GM23338 (cell line): ENCODE measurements around the gene XKR7. TPM values are rescaled to one million over a fixed set of nuclear protein-coding genes. Genes with fewer than 3 reads are reported as not detected.

ENCODE experiments used
- ATAC-seq: fragments of 200-7000 bp; cut with Tn5 transposase; 3 replicates; pipeline ENCODE4 v1.9.1; 2020
- DNase-seq: peaks from one replicate; pipeline ENCODE4 v3.0.0-alpha.2; 2015; ENCODE audit warnings: low spot score
- H2AFZ ChIP-seq: fragments of 200-600 bp; sonication (generic); 2 replicates; pipeline ENCODE4 v1.8.0; 2016; ENCODE audit warnings: antibody characterized with exemption, mild to moderate bottlenecking, moderate library complexity
- H3F3A ChIP-seq: fragments of 200-600 bp; sonication (generic); replicated peaks from 2 replicates; pipeline ENCODE4 v1.8.0; 2017; ENCODE audit warnings: antibody characterized with exemption, mixed run types, low read depth
- H3K27ac ChIP-seq: fragments of 200-600 bp; sonication (generic); 2 replicates; pipeline ENCODE4 v1.6.1; 2016; ENCODE audit warnings: low read depth
- H3K27me3 ChIP-seq: fragments of 200-600 bp; sonication (generic); 2 replicates; pipeline ENCODE4 v1.8.0; 2016; ENCODE audit warnings: mild to moderate bottlenecking, mixed run types, moderate library complexity; ENCODE audit not compliant: insufficient read depth
- H3K36me3 ChIP-seq: fragments of 200-600 bp; sonication (generic); 2 replicates; pipeline ENCODE4 v1.8.0; 2016; ENCODE audit warnings: mild to moderate bottlenecking; ENCODE audit not compliant: insufficient read depth
- H3K4me1 ChIP-seq: fragments of 200-600 bp; sonication (generic); 2 replicates; pipeline ENCODE4 v1.8.0; 2016; ENCODE audit warnings: mild to moderate bottlenecking, moderate library complexity; ENCODE audit not compliant: insufficient read depth
- H3K4me2 ChIP-seq: fragments of 200-600 bp; sonication (generic); 2 replicates; pipeline ENCODE4 v1.7.1; 2017; ENCODE audit warnings: mixed run types
- H3K4me3 ChIP-seq: fragments of 200-600 bp; sonication (generic); 2 replicates; pipeline ENCODE4 v1.6.1; 2016; ENCODE audit warnings: mixed run types
- H3K79me2 ChIP-seq: fragments of 200-600 bp; sonication (generic); replicated peaks from 2 replicates; pipeline ENCODE4 v1.8.0; 2017; ENCODE audit warnings: mild to moderate bottlenecking; ENCODE audit not compliant: insufficient read depth
- H3K9me2 ChIP-seq: fragments of 200-600 bp; sonication (generic); 2 replicates; pipeline ENCODE4 v1.8.0; 2017; ENCODE audit not compliant: insufficient read depth
- H4K20me1 ChIP-seq: fragments of 200-600 bp; sonication (generic); replicated peaks from 2 replicates; pipeline ENCODE4 v1.8.0; 2017; ENCODE audit warnings: mild to moderate bottlenecking; ENCODE audit not compliant: insufficient read depth
- H3K27ac Mint-ChIP-seq: 2 replicates; pipeline ENCODE4 v1.8.0; 2020; ENCODE audit warnings: inconsistent platforms, mild to moderate bottlenecking, moderate library complexity, mixed read lengths
- H3K27me3 Mint-ChIP-seq: 3 replicates; pipeline ENCODE4 v1.8.0; 2022; ENCODE audit warnings: low read depth, mild to moderate bottlenecking, moderate library complexity, mixed read lengths, inconsistent platforms; ENCODE audit not compliant: insufficient read depth, poor library complexity
- H3K36me3 Mint-ChIP-seq: 3 replicates; pipeline ENCODE4 v1.8.0; 2021; ENCODE audit warnings: low read depth, mild to moderate bottlenecking, inconsistent platforms, moderate library complexity, mixed read lengths
- H3K4me1 Mint-ChIP-seq: 3 replicates; pipeline ENCODE4 v1.8.0; 2020; ENCODE audit warnings: mild to moderate bottlenecking, inconsistent platforms, mixed read lengths
- H3K4me3 Mint-ChIP-seq: 3 replicates; pipeline ENCODE4 v1.8.0; 2021; ENCODE audit warnings: moderate library complexity, mild to moderate bottlenecking, inconsistent platforms, mixed read lengths
- H3K9me3 Mint-ChIP-seq: 3 replicates; pipeline ENCODE4 v1.8.0; 2020; ENCODE audit warnings: moderate library complexity, mild to moderate bottlenecking, inconsistent platforms, mixed read lengths
- CREB1 ChIP-seq: fragments of 250-450 bp; sonication (Bioruptor Pico); IDR thresholded peaks from 2 replicates; pipeline ENCODE4 v1.5.0; 2020; ENCODE audit warnings: low read depth, mild to moderate bottlenecking, moderate library complexity
- EZH2 ChIP-seq: fragments of 200-600 bp; sonication (generic); IDR thresholded peaks from one replicate; pipeline ENCODE4 v1.8.0; 2017; ENCODE audit warnings: antibody characterized with exemption, mild to moderate bottlenecking, low read depth; ENCODE audit not compliant: unreplicated experiment
- EZH2phosphoT487 ChIP-seq: fragments of 200-600 bp; sonication (generic); IDR thresholded peaks from one replicate; pipeline ENCODE4 v1.8.1; 2018; ENCODE audit warnings: antibody characterized with exemption; ENCODE audit not compliant: unreplicated experiment
- JUNB ChIP-seq: IDR thresholded peaks from one replicate; pipeline ENCODE4 v1.6.1; 2016; ENCODE audit warnings: antibody characterized with exemption; ENCODE audit not compliant: unreplicated experiment
- NANOG ChIP-seq: IDR thresholded peaks from 2 replicates; pipeline ENCODE4 v1.6.1; 2016; ENCODE audit warnings: antibody characterized with exemption, borderline replicate concordance
- POLR2AphosphoS5 ChIP-seq: IDR thresholded peaks from 2 replicates; pipeline ENCODE4 v1.6.1; 2016; ENCODE audit warnings: antibody characterized with exemption, low read depth
- STAT1 ChIP-seq: IDR thresholded peaks from one replicate; pipeline ENCODE4 v1.6.1; 2016; ENCODE audit warnings: antibody characterized with exemption; ENCODE audit not compliant: unreplicated experiment
- long read RNA-seq: library from polyadenylated mRNA; unstranded; transcript quantifications from one replicate; pipeline ENCODE4 v2.0.0, GENCODE V29; 2020; ENCODE audit not compliant: unreplicated experiment
- polyA plus RNA-seq: library from polyadenylated mRNA; unstranded; fragments of >200 nt; fragmentation: Nextera tagmentation; extraction: Ambion mirVana; gene quantifications from 2 replicates; pipeline ENCODE4 v1.2.1, GENCODE V29; 2016
- total RNA-seq: library from RNA; depleted of rRNA; stranded (reverse); fragments of >200 nt; shearing (Covaris generic); gene quantifications from 2 replicates; pipeline ENCODE4 v1.2.3, GENCODE V29; 2014; rRNA removed
- TF ChIP-seq, protein P1 (sequence below): IDR thresholded peaks from 2 replicates; pipeline ENCODE4 v1.6.1; 2016; ENCODE audit warnings: antibody characterized with exemption
- TF ChIP-seq, protein P2 (sequence below): IDR thresholded peaks from one replicate; pipeline ENCODE4 v1.6.1; 2018; ENCODE audit warnings: antibody characterized with exemption; ENCODE audit not compliant: unreplicated experiment
- TF ChIP-seq, protein P3 (sequence below), 2 experiments: fragments of 200-600 bp in 1 of 2; sonication (generic) in 1 of 2; conservative IDR thresholded peaks; 2 replicates each; pipeline versions ENCODE4 v1.5.1 to v1.6.1; 2016 to 2017; ENCODE audit warnings: antibody characterized with exemption in 2 of 2, low read depth in 2 of 2, mild to moderate bottlenecking in 2 of 2, moderate library complexity in 1 of 2

The XKR7 gene, protein sequence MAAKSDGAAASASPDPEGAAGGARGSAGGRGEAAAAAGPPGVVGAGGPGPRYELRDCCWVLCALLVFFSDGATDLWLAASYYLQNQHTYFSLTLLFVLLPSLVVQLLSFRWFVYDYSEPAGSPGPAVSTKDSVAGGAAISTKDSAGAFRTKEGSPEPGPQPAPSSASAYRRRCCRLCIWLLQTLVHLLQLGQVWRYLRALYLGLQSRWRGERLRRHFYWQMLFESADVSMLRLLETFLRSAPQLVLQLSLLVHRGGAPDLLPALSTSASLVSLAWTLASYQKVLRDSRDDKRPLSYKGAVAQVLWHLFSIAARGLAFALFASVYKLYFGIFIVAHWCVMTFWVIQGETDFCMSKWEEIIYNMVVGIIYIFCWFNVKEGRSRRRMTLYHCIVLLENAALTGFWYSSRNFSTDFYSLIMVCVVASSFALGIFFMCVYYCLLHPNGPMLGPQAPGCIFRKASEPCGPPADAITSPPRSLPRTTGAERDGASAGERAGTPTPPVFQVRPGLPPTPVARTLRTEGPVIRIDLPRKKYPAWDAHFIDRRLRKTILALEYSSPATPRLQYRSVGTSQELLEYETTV
- total RNA-seq (3.0 and 3.9 TPM in 2 replicates), polyA plus RNA-seq (0.61 and 0.64 TPM in 2 replicates)
- long read RNA-seq, partial matches to known transcripts = 0 of 1 reads
- long read RNA-seq, other reads (novel, unspliced or antisense) = 1 of 1 reads

DNA sequence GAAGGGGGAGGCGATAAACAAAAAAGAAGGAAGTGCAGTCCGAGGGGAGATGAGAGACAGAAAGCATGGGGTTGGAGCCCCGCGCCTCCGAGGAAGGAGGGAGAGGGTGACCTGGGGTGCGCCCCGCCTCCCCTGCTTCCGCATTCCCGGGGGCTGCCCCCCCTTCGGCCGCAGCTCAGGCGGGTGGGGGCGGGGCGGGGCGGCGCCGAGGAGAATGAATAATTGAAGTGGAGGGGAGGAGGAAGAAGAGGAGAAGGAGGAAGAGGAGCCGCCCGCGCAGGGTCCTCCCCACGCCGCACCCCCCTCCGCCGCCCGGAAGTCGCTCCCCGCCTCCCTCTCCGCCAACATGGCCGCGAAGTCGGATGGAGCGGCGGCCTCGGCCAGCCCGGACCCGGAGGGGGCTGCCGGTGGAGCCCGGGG lies at the start of gene XKR7:
TSS of gene XKR7 (plus strand) at position 322 of the 420 bp plus-strand sequence. CDS start at position 347, 25 bp downstream.
- 0 out of 2 replicates have a peak within 1 kb of the TSS, but pooled peaks have one; percentile 77 for H3K27ac ChIP-seq
- no peaks in the 10 kb centered on the region for H3K9me2 ChIP-seq
- H3K4me2 ChIP-seq = peak within 1 kb of the TSS; percentile 100
- H4K20me1 ChIP-seq = peaks cover 30% of the 10 kb centered on the region
- H3K27me3 ChIP-seq = peaks cover 29% of the 10 kb centered on the region
- peaks cover 28% of the 10 kb centered on the region for H3K4me1 Mint-ChIP-seq
- H3K4me3 ChIP-seq = peak within 1 kb of the TSS; percentile 98
- DNase-seq (peak; percentile 86), ATAC-seq (peak; percentile 62)
- peaks cover 8% of the 10 kb centered on the region for H3K9me3 Mint-ChIP-seq
- peak within 1 kb of the TSS; percentile 86 for H3K4me3 Mint-ChIP-seq
- peaks cover 30% of the 10 kb centered on the region for H3K4me1 ChIP-seq
- no peaks in the 10 kb centered on the region for H3K36me3 Mint-ChIP-seq
- peaks cover 23% of the 10 kb centered on the region for H3F3A ChIP-seq
- TF ChIP-seq NANOG = no peak
- TF ChIP-seq JUNB = no peak
- TF ChIP-seq EZH2phosphoT487 = no peak
- TF ChIP-seq EZH2 = no peak
- no peak for TF ChIP-seq STAT1
- TF ChIP-seq, protein P1, sequence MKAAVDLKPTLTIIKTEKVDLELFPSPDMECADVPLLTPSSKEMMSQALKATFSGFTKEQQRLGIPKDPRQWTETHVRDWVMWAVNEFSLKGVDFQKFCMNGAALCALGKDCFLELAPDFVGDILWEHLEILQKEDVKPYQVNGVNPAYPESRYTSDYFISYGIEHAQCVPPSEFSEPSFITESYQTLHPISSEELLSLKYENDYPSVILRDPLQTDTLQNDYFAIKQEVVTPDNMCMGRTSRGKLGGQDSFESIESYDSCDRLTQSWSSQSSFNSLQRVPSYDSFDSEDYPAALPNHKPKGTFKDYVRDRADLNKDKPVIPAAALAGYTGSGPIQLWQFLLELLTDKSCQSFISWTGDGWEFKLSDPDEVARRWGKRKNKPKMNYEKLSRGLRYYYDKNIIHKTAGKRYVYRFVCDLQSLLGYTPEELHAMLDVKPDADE = no peak
- TF ChIP-seq, protein P2, sequence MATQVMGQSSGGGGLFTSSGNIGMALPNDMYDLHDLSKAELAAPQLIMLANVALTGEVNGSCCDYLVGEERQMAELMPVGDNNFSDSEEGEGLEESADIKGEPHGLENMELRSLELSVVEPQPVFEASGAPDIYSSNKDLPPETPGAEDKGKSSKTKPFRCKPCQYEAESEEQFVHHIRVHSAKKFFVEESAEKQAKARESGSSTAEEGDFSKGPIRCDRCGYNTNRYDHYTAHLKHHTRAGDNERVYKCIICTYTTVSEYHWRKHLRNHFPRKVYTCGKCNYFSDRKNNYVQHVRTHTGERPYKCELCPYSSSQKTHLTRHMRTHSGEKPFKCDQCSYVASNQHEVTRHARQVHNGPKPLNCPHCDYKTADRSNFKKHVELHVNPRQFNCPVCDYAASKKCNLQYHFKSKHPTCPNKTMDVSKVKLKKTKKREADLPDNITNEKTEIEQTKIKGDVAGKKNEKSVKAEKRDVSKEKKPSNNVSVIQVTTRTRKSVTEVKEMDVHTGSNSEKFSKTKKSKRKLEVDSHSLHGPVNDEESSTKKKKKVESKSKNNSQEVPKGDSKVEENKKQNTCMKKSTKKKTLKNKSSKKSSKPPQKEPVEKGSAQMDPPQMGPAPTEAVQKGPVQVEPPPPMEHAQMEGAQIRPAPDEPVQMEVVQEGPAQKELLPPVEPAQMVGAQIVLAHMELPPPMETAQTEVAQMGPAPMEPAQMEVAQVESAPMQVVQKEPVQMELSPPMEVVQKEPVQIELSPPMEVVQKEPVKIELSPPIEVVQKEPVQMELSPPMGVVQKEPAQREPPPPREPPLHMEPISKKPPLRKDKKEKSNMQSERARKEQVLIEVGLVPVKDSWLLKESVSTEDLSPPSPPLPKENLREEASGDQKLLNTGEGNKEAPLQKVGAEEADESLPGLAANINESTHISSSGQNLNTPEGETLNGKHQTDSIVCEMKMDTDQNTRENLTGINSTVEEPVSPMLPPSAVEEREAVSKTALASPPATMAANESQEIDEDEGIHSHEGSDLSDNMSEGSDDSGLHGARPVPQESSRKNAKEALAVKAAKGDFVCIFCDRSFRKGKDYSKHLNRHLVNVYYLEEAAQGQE = peak; percentile 48
- no peak for TF ChIP-seq CREB1 (CRISPR knock-in tag)
- peak; percentile 43; the same call in 1 of the 2 replicates for TF ChIP-seq POLR2AphosphoS5
- TF ChIP-seq, protein P3, sequence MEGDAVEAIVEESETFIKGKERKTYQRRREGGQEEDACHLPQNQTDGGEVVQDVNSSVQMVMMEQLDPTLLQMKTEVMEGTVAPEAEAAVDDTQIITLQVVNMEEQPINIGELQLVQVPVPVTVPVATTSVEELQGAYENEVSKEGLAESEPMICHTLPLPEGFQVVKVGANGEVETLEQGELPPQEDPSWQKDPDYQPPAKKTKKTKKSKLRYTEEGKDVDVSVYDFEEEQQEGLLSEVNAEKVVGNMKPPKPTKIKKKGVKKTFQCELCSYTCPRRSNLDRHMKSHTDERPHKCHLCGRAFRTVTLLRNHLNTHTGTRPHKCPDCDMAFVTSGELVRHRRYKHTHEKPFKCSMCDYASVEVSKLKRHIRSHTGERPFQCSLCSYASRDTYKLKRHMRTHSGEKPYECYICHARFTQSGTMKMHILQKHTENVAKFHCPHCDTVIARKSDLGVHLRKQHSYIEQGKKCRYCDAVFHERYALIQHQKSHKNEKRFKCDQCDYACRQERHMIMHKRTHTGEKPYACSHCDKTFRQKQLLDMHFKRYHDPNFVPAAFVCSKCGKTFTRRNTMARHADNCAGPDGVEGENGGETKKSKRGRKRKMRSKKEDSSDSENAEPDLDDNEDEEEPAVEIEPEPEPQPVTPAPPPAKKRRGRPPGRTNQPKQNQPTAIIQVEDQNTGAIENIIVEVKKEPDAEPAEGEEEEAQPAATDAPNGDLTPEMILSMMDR (conservative IDR thresholded peaks at IDR 0.05; ENCODE audit: low read depth in 2 of 2) = no peak
- H2AFZ ChIP-seq = peak within 1 kb of the TSS; percentile 98
- peaks cover 19% of the 10 kb centered on the region for H3K27me3 Mint-ChIP-seq
- H3K79me2 ChIP-seq = no peaks in the 10 kb centered on the region
- H3K27ac Mint-ChIP-seq = peak within 1 kb of the TSS; percentile 24; the same call in 1 of the 2 replicates
- no peaks in the 10 kb centered on the region for H3K36me3 ChIP-seq
